ENCODE measurements around the gene POPDC2.
A peak's percentile ranks its signal among the peaks of the same experiment; 100 is the strongest.
"Not testable (repeated sequence)": the region's sequence is repeated elsewhere in the genome, so short reads cannot be mapped to it uniquely, and the experiment has no call there.

Gene POPDC2, protein sequence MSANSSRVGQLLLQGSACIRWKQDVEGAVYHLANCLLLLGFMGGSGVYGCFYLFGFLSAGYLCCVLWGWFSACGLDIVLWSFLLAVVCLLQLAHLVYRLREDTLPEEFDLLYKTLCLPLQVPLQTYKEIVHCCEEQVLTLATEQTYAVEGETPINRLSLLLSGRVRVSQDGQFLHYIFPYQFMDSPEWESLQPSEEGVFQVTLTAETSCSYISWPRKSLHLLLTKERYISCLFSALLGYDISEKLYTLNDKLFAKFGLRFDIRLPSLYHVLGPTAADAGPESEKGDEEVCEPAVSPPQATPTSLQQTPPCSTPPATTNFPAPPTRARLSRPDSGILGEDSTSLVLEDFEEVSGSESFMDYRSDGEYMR

GRCh38 chr3:119660474-119661440 lies at the start of gene POPDC2:
Gene POPDC2 (minus strand): TSS chr3:119660589. CDS start chr3:119660423, 166 bp downstream.
- H3K4me3 ChIP-seq (ENCODE audit: low read depth, low read length): no peak within 1 kb of the TSS

DNA sequence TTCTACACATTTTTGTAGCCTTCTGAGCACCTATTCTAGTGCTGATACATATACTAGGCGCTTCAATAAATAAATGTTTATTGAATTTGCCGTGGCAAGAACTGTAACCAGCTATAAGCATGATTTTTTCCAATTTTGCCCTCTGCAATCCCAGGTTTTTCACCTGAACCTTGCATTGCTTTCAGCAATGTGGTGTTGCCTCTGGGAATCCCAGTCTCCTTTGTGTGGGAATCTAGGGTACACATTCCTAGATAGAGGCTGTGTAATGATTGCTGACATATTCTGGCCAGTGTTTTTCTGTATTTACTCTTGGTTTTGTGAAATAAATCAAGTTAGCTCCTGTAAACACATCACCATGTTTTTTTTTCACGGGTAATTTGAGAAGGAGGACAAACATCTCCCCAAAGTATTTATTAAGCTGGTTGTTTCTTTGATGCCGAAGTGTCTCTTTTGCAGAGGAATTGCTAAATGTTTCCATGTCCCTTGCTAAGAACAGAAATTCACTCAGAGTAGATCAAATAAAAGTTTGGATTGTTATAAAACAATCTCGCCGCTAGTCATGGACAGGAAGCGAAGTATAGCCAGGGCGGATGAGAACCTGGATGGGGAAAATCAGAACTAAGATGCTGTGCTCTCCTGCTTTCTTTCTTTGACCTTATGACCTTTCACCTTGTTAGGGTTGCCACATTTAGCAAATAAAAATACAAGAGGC lies 43.6 kb upstream of the POPDC2 start:
- no peak overlapping the region for H3K4me3 ChIP-seq (ENCODE audit: low read depth, low read length)

DNA sequence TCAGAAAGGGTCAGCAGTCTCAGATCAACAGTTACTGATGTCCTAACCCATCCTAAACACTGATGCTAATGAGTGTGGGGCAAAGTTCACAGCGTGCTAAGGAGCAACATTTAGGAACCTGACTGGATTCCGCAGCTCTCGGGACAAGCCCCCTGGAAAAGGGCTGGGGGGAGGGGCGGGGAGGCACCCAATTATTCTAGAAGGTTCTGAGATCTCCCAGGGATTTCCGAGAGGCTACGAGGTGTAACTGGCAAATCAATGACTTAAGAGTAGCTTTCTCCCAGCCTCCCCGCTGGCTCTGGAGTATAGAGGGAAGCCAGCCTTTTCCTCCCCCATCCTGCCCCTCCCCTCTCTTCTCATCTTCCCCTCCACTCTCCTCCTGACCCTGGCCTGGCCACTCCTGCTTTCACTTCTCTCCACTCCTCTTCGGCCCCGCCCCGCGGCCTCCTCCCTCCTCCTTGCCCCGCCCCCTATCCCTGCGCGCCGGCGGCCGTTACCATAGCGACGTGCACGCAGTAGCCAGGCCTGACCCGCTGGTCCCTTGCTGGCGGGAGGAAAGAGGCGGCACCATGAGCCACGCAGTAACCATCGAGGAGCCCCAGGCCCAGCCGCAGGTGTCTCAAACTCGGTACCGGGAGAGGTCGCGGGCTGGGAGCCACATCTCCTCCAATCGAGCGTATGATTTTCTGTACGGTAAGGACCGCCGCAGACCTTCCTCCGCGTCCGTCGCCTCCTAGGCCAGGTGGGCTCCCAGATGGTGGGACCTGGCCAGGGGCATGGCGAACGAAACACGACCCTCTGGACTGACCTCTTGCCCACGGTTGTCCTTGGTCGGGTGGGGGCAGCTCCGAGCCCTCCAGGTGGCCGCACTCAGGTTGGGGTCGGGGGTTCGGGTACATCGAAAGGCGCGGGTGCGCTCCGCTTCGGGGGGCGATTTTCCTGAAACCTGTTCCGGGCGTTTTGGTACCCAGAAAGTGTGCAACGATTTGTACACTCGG lies 42.4 kb upstream of the POPDC2 start, which contains the start of gene CFAP91:
CFAP91 (plus strand) TSS at position 493 of the 998 bp plus-strand sequence; CDS start at position 570, 77 bp downstream.
- H3K4me3 ChIP-seq (ENCODE audit: low read depth, low read length): peak within 1 kb of the TSS; percentile 60

- no peak overlapping the region for H3K4me3 ChIP-seq (ENCODE audit: low read depth, low read length)
Observed at GRCh38 chr3:119700920-119701734, 40.7 kb upstream of the POPDC2 start.

GRCh38 chr3:119700269-119700919 lies 40.0 kb upstream of the POPDC2 start:
- no peak overlapping the region for H3K4me3 ChIP-seq (ENCODE audit: low read depth, low read length)

GRCh38 chr3:119697394-119697793 lies 37.0 kb upstream of the POPDC2 start:
- H3K4me3 ChIP-seq (ENCODE audit: low read depth, low read length): no peak overlapping the region

- H3K4me3 ChIP-seq (ENCODE audit: low read depth, low read length): no peak overlapping the region
Observed at GRCh38 chr3:119695480-119695879, 35.1 kb upstream of the POPDC2 start.

DNA sequence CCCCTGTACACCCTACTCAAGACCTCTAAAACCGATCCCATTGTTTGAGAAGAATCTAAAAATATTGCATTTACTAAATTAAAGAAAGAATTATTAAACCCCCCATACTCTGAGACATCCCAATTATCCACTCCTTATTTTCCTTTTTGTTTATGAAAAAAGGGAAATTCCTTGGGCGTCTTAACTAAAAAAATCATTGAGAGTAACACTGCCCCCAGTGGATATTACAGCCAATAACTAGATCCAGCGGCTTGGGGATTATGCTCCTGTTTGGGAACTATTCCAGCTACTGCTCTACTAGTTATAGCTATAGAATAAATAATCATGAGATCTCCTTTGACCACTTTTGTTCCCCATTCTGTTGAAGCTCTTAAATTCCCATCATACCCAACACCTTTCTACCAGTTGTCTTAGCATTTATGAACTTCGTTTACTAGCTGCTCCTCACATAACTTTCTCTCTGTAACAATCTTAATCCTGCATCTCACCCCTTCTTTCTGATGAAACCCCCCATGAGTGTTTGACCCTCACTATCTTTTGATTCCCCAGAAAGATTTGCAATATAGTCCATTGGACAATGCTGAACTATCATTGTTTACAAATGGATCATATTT lies 29.8 kb upstream of the POPDC2 start:
- no peak overlapping the region for H3K4me3 ChIP-seq (ENCODE audit: low read depth, low read length)

DNA sequence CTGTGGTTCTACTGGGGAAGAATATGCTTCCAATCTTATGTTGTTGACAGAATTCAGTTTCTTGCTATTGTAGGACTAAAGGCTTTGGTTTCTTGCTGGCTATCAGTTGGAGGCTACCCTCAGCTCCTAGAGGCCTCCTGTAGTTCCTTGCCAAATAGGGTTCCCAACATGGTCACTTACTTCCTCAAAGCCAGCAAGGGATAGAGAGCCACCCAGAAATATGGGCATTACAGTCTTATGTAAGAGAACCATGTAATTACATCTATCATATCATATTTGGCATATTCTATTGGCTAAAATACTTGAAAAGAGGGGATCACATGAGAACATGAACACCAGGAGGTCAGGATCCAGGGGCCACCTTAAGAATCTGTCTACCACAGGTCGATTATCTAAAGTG lies 23.0 kb upstream of the POPDC2 start:
- H3K4me3 ChIP-seq (ENCODE audit: low read depth, low read length): no peak overlapping the region

GRCh38 chr3:119681279-119681678 lies 20.9 kb upstream of the POPDC2 start:
- H3K4me3 ChIP-seq (ENCODE audit: low read depth, low read length): no peak overlapping the region

GRCh38 chr3:119679874-119680273 lies 19.5 kb upstream of the POPDC2 start:
- no peak overlapping the region for H3K4me3 ChIP-seq (ENCODE audit: low read depth, low read length)

DNA sequence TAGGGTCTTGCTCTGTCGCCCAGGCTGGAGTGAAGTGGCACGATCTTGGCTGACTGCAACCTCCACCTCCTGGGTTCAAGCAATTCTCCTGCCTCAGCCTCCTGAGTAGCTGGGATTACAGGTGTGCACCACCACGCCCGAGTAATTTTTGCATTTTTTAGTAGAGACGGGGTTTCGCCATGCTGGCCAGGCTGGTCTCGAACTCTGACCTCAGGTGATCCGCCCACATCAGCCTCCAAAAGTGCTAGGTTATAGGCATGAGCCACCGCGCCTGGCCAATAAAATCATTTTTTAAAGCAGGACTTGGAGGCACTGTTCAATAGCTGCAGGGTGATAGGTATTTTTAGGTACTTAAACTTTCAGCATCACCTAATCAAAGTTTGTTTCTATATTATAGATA lies 17.8 kb upstream of the POPDC2 start:
- H3K4me3 ChIP-seq (ENCODE audit: low read depth, low read length): not testable (repeated sequence)

GRCh38 chr3:119677641-119677934 lies 17.2 kb upstream of the POPDC2 start:
- peak overlapping the region; percentile 28 for H3K4me3 ChIP-seq (ENCODE audit: low read depth, low read length)

GRCh38 chr3:119676771-119677640 lies 16.6 kb upstream of the POPDC2 start, which contains the start of gene COX17:
Gene COX17 (minus strand): TSS chr3:119677406. CDS start chr3:119677310, 96 bp downstream.
- H3K4me3 ChIP-seq (ENCODE audit: low read depth, low read length): peak within 1 kb of the TSS; percentile 82

- H3K4me3 ChIP-seq (ENCODE audit: low read depth, low read length): peak overlapping the region; percentile 82
Observed at GRCh38 chr3:119676020-119676419, 15.6 kb upstream of the POPDC2 start.

GRCh38 chr3:119675188-119675874 lies 14.9 kb upstream of the POPDC2 start:
- H3K4me3 ChIP-seq (ENCODE audit: low read depth, low read length): no peak overlapping the region

- no peak overlapping the region for H3K4me3 ChIP-seq (ENCODE audit: low read depth, low read length)
Observed at GRCh38 chr3:119673875-119674274, 13.5 kb upstream of the POPDC2 start.

Measured in iPS-11a (cell line).